GM12878 (cell line): Measurements from ENCODE around the gene KCTD19. TPM values are rescaled to one million over a fixed set of nuclear protein-coding genes. Genes with fewer than 3 reads are reported as not detected.

Source experiments
- ATAC-seq: fragments of 200-7000 bp; cut with Tn5 transposase; 3 replicates; pipeline ENCODE4 v1.9.1; 2020; ENCODE audit warnings: mild to moderate bottlenecking, moderate library complexity
- BruUV-seq: library from RNA; stranded (reverse); fragments of 400-500 nt; replicated peaks from 2 replicates; lab custom pipeline; 2021; lab: Mats Ljungman, UMichigan
- CTCF ChIA-PET: fragments of 300-600 bp; sonication (Branson Sonifier 250); formaldehyde crosslinking; extraction: SDS; loops from one replicate; lab custom pipeline; 2021; ENCODE audit warnings: inconsistent platforms; lab: Yijun Ruan, JAX
- POLR2A ChIA-PET: fragments of 350-600 bp; formaldehyde crosslinking; extraction: SDS; loops from one replicate; lab custom pipeline; 2021; ENCODE audit warnings: inconsistent platforms; lab: Charles Lee
- RAD21 ChIA-PET: fragments of 300-600 bp; sonication (Branson Sonifier 250); formaldehyde crosslinking; loops from one replicate; lab custom pipeline; 2023; ENCODE audit warnings: antibody characterized with exemption; ENCODE audit not compliant: unreplicated experiment; lab: Charles Lee
- SMC1A ChIA-PET: fragments of 300-600 bp; sonication (Branson Sonifier 250); formaldehyde crosslinking; loops from one replicate; lab custom pipeline; 2023; ENCODE audit not compliant: unreplicated experiment, uncharacterized antibody; lab: Charles Lee
- DNase-seq: peaks from one replicate; pipeline ENCODE4 v3.0.0-alpha.2; 2011; ENCODE audit warnings: low read depth, low spot score
- FAIRE-seq: peaks from 3 replicates; lab custom pipeline; 2011; peaks lifted over from hg19 to GRCh38; lab: Jason Lieb, UNC
- H2AFZ ChIP-seq: 2 replicates; pipeline ENCODE4 v1.6.0; 2011; ENCODE audit warnings: low read depth, low read length, control low read depth; ENCODE audit not compliant: control insufficient read depth
- H3K27ac ChIP-seq: 2 replicates; pipeline ENCODE4 v1.5.1; 2011; ENCODE audit warnings: control low read depth; ENCODE audit not compliant: control insufficient read depth, insufficient read depth
- H3K27me3 ChIP-seq, 2 experiments: replicated peaks in 1 of 2; 2 replicates each; pipeline versions ENCODE4 v1.6.0 to v1.6.1; 2011; ENCODE audit warnings: low read length in 1 of 2; ENCODE audit not compliant: control insufficient read depth in 2 of 2, insufficient read depth in 2 of 2
- H3K36me3 ChIP-seq, 2 experiments: 2 replicates each; pipeline ENCODE4 v1.5.1; 2011; ENCODE audit warnings: low read length in 1 of 2; ENCODE audit not compliant: control insufficient read depth in 2 of 2, insufficient read depth in 2 of 2
- H3K4me1 ChIP-seq: 2 replicates; pipeline ENCODE4 v1.6.1; 2011; ENCODE audit warnings: mild to moderate bottlenecking, low read length, moderate library complexity, mixed read lengths; ENCODE audit not compliant: control insufficient read depth, insufficient read depth
- H3K4me2 ChIP-seq: 2 replicates; pipeline ENCODE4 v1.6.0; 2011; ENCODE audit warnings: control low read depth; ENCODE audit not compliant: control insufficient read depth, insufficient read depth
- H3K4me3 ChIP-seq: fragments of 200-600 bp; sonication (generic); 2 replicates; pipeline ENCODE4 v1.5.1; 2016
- H3K79me2 ChIP-seq: 2 replicates; pipeline ENCODE4 v1.6.0; 2011; ENCODE audit warnings: low read length; ENCODE audit not compliant: control insufficient read depth, insufficient read depth
- H3K9ac ChIP-seq: 2 replicates; pipeline ENCODE4 v1.8.0; 2011; ENCODE audit warnings: low read length, control low read depth, mixed read lengths; ENCODE audit not compliant: control insufficient read depth, insufficient read depth
- H3K9me3 ChIP-seq: replicated peaks from 3 replicates; pipeline ENCODE4 v1.5.1; 2011; ENCODE audit warnings: mild to moderate bottlenecking, low read length; ENCODE audit not compliant: control insufficient read depth, insufficient read depth
- H4K20me1 ChIP-seq: 2 replicates; pipeline ENCODE4 v1.6.0; 2011; ENCODE audit not compliant: control insufficient read depth, insufficient read depth
- BCL3 ChIP-seq: IDR thresholded peaks from 2 replicates; pipeline ENCODE4 v1.6.1; 2011; ENCODE audit warnings: borderline replicate concordance, low read depth, mild to moderate bottlenecking, moderate library complexity, low read length; ENCODE audit not compliant: insufficient read depth, poor library complexity, severe bottlenecking
- CBX5 ChIP-seq: sonication (generic); IDR thresholded peaks from 2 replicates; pipeline ENCODE4 v1.6.1; 2016; ENCODE audit warnings: low read depth, moderate library complexity, mild to moderate bottlenecking, inconsistent platforms
- HDAC6 ChIP-seq: fragments of 200-600 bp; sonication (generic); IDR thresholded peaks from one replicate; pipeline ENCODE4 v1.8.0; 2017; ENCODE audit warnings: antibody characterized with exemption; ENCODE audit not compliant: unreplicated experiment
- NFIC ChIP-seq: IDR thresholded peaks from 2 replicates; pipeline ENCODE4 v1.6.1; 2012; ENCODE audit warnings: low read depth, mild to moderate bottlenecking, inconsistent platforms, low read length, moderate library complexity
- SP1 ChIP-seq: IDR thresholded peaks from one replicate; pipeline ENCODE4 v1.6.1; 2011; ENCODE audit warnings: low read depth, low read length
- STAT1 ChIP-seq: fragments of 450-650 bp; conservative IDR thresholded peaks from 2 replicates; pipeline ENCODE4 v1.6.1; 2014; ENCODE audit warnings: antibody characterized with exemption, mild to moderate bottlenecking
- TCF3 ChIP-seq: IDR thresholded peaks from 2 replicates; pipeline ENCODE4 v1.6.1; 2012; ENCODE audit warnings: low read depth, mild to moderate bottlenecking, low read length, borderline replicate concordance; ENCODE audit not compliant: insufficient read depth
- ZNF622 ChIP-seq: fragments of 450-650 bp; IDR thresholded peaks from 2 replicates; pipeline ENCODE4 v1.6.1; 2017; ENCODE audit warnings: mild to moderate bottlenecking, inconsistent platforms
- ZSCAN29 ChIP-seq: fragments of 450-650 bp; IDR thresholded peaks from 2 replicates; pipeline ENCODE4 v1.6.1; 2017; ENCODE audit warnings: mild to moderate bottlenecking, moderate library complexity
- WGBS: methylation state at CpG from one replicate; pipeline ENCODE4 v1.1.6; 2016; ENCODE audit warnings: low lambda C conversion rate; ENCODE audit not compliant: insufficient replicate concordance, insufficient coverage; ENCODE audit errors: missing lambda C conversion rate; 5-methylcytosine and 5-hydroxymethylcytosine counted together
- in situ Hi-C: fragments of 300-500 bp; cut with MboI; formaldehyde crosslinking; loops from 9 replicates; pipeline ENCODE4 v1.14.3; 2018; ENCODE audit warnings: mixed read lengths
- intact Hi-C: fragments of 100-400 bp; cut with micrococcal nuclease; formaldehyde crosslinking; loops from one replicate; pipeline ENCODE4 v1.14.2; 2022; ENCODE audit not compliant: unreplicated experiment
- polyA plus RNA-seq, 11 experiments: library from polyadenylated mRNA; depleted of rRNA in 4 of 11; unstranded in 6 of 11; stranded (reverse) in 5 of 11; fragments of >200 nt; fragmentation: Nextera tagmentation in 4 of 11; fragmentation: Illumina TruSeq in 1 of 11; extraction: Ambion mirVana in 4 of 11; extraction: Trizol in 1 of 11; gene quantifications; 1 replicate in 1 of 11; 2 replicates in 10 of 11; pipeline versions ENCODE4 v1.2.1 to v1.2.3, GENCODE V29; 2011 to 2016; ENCODE audit warnings: inconsistent platforms in 2 of 11, missing spikeins in 2 of 11, low read depth in 1 of 11
- total RNA-seq, 4 experiments: library from RNA; depleted of rRNA in 3 of 4; stranded (reverse); fragments of >200 nt in 3 of 4; fragmentation: Illumina TruSeq in 1 of 4; extraction: Trizol in 1 of 4; gene quantifications; 2 replicates each; pipeline versions ENCODE4 v1.2.1 to v1.2.3, GENCODE V29; 2013 to 2021
- TF ChIP-seq, protein P1 (sequence below), 3 experiments: IDR thresholded peaks in 2 of 3; conservative IDR thresholded peaks in 1 of 3; 2 replicates each; pipeline ENCODE4 v1.5.1; 2011; ENCODE audit warnings: low read depth in 3 of 3, low read length in 3 of 3, mild to moderate bottlenecking in 3 of 3, control low read depth in 2 of 3, moderate library complexity in 2 of 3, inconsistent platforms in 1 of 3, mixed read lengths in 1 of 3; ENCODE audit not compliant: control insufficient read depth in 2 of 3, insufficient read depth in 1 of 3; ENCODE audit errors: extremely low read depth in 1 of 3

KCTD19 gene
- total and polyA plus RNA-seq, 10 of the 15 experiments (the other 5 are each of a cell fraction or from before 2014, with no cell fraction given): 1.6 to 8.9 (median 3.9) TPM

DNA sequence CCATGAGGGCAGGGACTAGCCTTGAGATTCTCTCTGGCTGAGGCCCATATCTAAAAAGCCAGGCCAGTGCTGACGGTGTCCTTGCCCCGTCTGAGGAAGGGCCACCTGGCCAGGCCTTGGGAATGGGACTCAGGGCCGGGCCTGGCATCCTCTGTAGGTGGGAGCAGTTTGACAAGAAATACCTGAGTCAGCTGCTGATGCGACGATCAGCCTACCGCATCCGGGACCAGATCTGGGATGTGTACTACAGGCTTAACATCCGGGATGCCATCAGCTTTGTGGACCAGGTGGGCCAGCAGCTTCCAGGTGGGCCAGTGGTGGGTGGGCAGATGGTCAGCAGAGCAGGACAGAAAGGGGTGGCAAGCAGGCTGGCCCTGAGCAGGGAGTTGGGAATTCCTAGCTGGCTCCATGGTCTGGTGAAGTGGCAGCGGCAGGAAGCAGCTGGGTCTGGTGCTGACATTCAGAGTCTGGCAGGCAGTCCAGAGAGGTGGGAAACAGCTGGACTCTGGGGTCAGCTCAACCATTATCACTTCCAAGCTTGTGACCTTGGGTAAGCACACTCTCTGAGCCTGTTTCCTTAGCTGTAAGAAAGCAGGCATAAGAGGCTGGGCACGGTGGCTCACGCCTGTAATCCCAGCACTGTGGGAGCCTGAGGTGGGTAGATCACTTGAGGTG lies 68.2 kb downstream of the KCTD19 start:
- intact Hi-C loops: no loop called here
- in situ Hi-C loops: no loop called here
- ChIA-PET POLR2A (interaction anchor here (0.7 kb wide), 2 partner anchors 139 to 196 kb away, joined by 3 read pairs; no protein-coding TSS in a partner anchor), SMC1A (no interaction called here), CTCF (interaction anchor here (0.8 to 1.1 kb wide), 3 partner anchors 20 to 65 kb away, joined by 3 to 4 read pairs (median 3); no protein-coding TSS in a partner anchor), RAD21 (interaction anchor here (1.3 to 1.6 kb wide), 2 partner anchors 81 to 141 kb away, joined by 5 read pairs; no protein-coding TSS in a partner anchor)
- Histone ChIP-seq H3K4me2 (no peak overlapping the region), H3K79me2 (no peaks in the 10 kb centered on the region), H3K27ac (no peak overlapping the region), H3K4me1 (no peaks in the 10 kb centered on the region), H3K4me3 (no peak overlapping the region), H4K20me1 (no peaks in the 10 kb centered on the region), H3K27me3 (no peaks in the 10 kb centered on the region), H3K9ac (no peak overlapping the region), H3K36me3 (no peaks in the 10 kb centered on the region; a peak in 1 of 4 replicates), H3K9me3 (no peaks in the 10 kb centered on the region), H2AFZ (no peak overlapping the region)
- no peak for DNase-seq
- no TSS peak for BruUV-seq
- no peak for ATAC-seq
- no peak for FAIRE-seq
- WGBS: 75% methylated on average over 11 of the region's 11 CpGs
- TF ChIP-seq STAT1 (no peak), CBX5 (no peak), ZSCAN29 (no peak), BCL3 (no peak), ZNF622 (no peak), SP1 (no peak), HDAC6 (no peak), NFIC (no peak), TCF3 (no peak)
- TF ChIP-seq, protein P1, sequence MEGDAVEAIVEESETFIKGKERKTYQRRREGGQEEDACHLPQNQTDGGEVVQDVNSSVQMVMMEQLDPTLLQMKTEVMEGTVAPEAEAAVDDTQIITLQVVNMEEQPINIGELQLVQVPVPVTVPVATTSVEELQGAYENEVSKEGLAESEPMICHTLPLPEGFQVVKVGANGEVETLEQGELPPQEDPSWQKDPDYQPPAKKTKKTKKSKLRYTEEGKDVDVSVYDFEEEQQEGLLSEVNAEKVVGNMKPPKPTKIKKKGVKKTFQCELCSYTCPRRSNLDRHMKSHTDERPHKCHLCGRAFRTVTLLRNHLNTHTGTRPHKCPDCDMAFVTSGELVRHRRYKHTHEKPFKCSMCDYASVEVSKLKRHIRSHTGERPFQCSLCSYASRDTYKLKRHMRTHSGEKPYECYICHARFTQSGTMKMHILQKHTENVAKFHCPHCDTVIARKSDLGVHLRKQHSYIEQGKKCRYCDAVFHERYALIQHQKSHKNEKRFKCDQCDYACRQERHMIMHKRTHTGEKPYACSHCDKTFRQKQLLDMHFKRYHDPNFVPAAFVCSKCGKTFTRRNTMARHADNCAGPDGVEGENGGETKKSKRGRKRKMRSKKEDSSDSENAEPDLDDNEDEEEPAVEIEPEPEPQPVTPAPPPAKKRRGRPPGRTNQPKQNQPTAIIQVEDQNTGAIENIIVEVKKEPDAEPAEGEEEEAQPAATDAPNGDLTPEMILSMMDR (IDR thresholded peaks at IDR 0.05 in 2 of 3, conservative IDR thresholded peaks at IDR 0.05 in 1 of 3; ENCODE audit: control insufficient read depth in 2 of 3, extremely low read depth in 1 of 3, insufficient read depth in 1 of 3, low read depth in 3 of 3, low read length in 3 of 3): no peak
